Activated CD4-positive, CD25-positive, alpha-beta regulatory T cell (primary cell): Measurements from ENCODE around the gene VASN.

Experiments
- DNase-seq, 4 experiments: peaks; one replicate each; lab custom pipeline; 2025; lab: John Stamatoyannopoulos, UW

VASN gene

DNA sequence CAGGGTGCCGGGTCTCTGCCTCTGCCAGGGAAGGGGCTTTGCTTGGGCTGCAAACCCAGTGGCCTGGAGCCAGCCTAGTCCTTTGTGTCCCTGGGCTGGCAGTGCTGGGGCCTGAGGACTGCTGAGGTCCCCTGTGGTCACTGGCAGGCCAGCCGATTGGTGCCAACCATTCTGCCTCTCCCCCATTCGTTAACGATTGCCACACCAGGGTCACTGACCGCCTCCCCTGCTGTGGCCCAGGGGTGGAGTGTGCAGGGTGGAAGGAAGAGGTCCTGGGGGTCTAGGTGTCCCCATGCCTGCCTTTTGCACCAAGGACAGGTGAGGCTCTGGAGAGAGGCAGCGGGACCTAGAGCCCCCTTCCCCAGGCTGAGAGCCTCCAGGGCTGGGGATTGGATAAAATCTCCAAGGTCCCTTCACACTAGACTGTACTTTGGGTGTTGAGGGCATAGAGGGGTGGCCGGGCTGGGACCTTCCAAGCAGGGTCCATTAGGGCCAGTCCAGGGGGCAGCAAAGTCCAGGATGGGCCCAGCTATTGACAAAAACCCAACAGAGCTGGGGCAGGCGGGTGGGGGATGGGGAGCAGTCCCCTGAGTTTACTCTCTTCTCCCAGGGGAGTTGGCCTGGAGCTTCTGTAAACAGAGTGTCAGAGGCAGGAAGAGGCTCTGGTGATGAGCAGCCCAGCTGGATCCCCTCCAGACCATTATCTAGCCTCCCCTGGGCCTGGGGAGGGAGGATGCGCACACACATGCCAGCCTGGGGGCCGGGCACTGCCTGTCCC, 1.1 kb downstream of the VASN start:
- no peak for DNase-seq

DNA sequence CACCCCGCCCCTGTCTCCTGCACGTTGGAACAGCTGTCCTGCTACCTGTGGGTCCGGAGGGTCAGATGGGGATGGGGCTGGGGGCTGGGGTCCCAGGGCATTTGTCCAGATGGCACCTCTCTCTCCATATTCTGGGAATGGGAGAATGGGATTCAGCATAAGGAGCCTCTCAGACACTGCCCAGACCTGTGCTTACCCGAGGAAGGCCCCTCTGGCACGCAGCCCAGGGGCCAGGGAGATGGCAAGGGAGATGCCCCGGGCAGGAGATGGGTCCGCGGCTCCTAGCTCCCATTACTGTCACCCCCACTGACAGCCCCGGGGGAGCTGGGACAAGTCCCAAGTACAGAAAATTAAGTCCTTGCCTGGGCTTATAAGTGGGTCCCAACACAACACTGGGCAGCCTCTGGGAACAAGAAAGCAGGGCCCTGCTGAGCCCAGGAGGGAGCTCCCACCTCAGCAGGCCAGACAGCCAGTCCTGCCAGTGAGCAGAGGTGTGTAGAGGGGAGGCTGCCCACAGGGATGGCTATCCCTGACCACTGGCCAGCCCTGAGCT, 1.8 kb downstream of the VASN start:
- DNase-seq = no peak

DNA sequence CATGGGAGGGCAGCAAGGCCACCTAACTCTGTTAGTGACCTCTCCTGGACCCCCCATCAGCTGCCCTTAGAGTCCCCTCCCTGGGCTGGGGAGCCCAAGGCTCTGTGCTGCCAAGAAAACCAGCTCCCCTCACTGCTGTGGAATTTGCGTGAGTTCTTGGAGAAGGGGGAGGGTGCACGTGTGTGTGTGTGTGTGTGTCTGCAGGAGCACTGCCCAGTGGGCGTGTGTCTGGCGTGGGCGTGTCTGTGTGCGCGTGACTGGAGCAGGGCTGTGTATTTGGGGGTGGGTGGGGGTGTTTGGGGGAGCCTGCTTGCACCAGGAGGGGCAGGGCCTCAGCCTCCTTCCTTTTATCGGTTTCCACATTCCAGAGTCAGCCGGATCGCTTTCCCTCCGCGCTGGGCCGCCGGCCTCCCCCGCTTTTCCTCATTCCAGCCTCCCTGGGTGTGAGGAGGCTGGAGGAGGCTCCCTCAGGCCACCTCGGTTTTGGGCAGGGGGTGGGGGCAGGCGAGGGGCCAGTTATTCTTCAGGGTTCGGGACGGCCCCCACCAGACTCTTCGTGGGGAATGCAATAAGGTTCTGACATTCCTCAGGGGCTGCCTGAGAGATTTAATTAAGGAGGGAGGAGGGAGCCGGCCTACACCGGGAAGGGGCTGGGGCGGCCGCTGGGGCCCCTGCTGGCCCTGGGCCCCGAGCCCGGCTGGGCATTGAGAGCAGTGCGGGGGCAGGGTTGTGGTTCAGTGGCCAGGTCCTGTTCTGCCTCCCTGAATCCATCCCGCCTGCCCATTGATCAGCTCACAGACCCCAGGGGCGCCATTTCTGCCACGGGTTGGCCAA, 2.5 kb downstream of the VASN start:
- no peak for DNase-seq

DNA sequence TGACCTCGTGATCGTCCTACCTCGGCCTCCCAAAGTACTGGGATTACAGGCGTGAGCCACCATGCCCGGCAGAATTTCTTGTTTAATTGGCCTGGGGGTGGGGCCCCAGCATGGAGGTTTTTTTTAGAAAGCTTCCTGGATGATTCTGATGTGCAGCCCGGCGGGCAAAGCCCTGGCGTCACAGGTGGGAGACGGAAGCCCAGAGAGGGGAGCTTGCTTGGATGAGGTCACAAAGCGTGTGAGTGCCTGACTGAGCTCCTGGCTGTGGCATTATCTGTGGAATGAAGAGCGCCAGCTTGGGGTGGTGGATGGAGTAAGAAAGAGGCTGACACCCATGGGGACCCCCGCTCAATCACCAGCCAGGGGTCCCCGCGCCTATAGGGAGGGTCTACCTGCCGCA, 4.1 kb downstream of the VASN start:
- no peak for DNase-seq

DNA sequence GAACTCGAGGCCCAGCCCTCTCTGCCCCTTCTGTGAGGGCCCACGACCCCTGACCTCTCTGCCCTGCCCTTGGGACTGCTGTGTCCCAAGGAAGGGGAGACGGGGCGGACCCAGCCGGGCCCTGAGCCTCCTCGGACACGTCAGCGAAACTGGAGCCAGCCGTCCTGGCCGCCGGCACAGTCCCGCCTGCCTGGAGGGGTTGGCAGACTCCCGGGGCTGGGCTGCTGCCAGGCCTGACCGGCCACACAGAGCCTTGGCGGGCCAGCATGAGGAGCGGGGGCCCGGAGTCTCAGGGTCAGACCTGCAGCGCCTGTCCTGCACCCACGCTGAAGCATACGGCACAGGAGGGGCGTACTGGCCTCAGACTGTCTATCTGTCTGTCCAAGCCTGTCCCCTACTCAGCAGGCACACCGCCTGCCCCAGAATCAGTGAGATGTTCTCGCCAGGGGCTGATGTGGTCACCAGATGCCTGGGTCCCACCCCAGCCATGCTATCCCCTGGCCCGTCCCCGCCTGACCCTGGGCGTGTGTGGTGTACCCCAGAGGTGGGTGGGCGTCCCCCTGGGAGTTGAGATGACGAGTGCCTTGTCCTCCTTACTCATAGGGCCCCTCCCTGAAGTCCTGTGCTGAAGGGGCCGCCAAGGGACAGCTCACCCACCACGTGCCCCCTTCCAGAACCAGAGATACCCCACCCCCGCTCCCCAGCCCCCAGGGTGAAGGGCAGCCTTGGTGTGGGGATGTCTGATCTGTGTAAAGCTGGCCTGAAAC, 4.7 kb downstream of the VASN start:
- no peak for DNase-seq

DNA sequence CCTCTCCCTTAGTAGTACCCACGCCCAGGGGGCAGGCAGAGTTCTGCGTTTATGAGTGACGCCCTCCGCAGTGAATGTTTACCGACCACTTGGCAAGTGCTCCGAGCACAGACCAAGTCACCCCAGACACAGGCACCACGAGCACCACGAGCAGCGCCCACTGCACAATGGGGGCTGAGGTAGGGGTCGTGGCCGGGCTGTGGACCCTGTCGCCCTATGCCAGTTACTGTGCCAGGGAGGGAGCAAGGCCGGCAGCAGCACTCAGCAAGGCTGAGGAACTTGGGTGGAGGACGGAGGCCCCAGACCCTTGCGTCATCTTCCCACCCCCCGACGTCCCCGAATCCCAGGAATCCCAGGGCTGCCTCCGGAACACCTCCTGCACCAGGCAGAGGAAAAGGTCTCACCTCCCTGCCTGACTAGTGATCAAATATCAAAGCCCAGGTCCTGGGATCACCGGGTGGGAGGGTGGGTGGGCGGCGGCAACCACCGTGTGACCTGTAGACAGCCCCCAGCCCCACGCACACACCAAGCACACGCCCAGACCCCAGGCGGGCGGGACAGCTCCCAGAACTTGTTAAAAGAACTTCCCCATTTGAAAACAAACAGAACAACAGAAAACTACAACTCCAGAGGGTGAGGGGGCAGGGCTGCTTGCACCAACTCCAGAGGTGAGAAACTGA, 5.4 kb downstream of the VASN start:
- no peak for DNase-seq

DNA sequence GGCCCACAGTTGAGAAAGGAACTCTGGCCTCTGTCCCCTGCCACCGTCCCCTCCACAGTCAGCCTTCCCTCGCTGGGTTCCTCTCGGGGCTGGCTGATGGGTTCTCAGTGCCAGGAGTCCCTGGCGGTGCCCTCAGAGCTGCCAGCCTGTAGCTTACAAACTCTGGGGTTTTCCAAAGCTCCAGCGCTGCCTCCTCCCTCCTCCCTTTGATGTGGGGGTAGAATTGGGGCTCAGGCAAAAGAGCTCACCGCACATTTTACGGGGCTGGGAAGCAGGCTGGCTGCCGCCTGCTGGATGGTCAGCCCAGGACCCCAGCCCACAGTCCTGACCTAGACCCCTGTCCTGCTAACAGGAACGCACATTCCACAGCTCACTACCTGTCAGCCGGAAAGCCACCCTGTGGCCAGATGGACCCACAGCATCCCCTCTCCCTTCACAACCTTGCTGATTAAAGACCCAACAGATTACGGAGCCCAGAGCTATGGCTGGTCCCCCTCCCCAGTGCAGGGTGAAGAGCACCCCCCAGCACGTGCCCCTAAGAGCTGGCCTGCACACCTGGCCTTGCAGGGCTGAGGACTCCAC, 6.0 kb downstream of the VASN start:
- DNase-seq = no peak

DNA sequence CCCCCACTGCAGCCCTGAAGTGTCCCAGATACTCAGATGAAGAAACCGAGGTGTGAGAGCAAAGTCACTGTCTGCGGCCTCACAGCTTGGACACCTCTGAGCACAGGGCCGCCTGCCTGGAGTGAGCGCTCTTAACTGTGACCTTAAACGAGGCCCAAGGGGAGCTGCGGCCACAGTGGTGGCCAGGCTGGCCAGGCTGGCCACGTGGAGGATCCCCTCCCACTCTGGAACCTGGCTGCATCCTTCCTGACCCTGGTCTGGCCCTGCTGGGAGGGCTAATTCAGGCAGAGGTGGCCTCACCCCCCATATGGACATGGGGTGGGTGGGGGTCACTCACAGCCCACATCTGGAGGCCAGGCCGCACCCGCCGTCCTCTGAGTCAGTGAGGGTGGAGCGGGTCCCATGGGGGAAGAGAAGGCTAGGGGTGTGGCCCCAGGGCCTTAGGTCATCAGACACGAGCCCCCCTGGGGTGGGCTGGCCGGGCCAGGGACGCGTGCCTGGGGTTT, 6.6 kb downstream of the VASN start:
- no peak for DNase-seq

DNA sequence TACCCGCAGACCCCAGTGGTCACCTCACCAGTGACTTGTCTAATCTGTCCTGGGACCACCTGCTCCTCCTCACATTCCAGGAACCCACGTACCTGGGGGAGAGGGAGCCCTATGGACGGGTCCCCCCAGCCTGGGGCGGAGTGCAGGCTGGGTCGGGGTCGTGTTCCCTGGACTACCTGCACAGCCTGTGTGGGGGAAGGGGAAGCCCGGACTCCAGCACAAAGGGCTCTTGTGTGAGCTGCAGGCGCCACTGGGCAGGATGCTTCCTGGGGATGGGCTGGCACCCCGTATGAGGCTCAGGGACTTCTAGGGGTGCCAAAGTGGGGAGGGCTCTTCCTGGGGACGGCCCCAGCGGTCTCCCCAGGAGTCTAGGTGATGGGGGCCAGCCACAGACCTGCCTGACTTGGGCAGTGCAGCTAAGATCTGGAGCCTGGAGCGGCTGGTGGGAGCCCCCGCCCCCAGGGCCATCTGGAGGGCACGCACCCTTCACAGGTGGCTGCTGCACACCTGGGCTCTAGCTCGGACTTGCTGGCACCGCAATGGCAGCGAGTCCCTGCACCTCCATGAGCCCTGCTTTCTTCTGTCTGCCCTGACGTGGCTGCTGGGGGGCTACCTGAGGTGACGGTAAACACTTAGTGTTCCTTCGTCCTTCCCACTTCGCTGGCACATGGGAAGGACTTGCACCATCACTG, 7.5 kb downstream of the VASN start:
- DNase-seq = no peak

DNA sequence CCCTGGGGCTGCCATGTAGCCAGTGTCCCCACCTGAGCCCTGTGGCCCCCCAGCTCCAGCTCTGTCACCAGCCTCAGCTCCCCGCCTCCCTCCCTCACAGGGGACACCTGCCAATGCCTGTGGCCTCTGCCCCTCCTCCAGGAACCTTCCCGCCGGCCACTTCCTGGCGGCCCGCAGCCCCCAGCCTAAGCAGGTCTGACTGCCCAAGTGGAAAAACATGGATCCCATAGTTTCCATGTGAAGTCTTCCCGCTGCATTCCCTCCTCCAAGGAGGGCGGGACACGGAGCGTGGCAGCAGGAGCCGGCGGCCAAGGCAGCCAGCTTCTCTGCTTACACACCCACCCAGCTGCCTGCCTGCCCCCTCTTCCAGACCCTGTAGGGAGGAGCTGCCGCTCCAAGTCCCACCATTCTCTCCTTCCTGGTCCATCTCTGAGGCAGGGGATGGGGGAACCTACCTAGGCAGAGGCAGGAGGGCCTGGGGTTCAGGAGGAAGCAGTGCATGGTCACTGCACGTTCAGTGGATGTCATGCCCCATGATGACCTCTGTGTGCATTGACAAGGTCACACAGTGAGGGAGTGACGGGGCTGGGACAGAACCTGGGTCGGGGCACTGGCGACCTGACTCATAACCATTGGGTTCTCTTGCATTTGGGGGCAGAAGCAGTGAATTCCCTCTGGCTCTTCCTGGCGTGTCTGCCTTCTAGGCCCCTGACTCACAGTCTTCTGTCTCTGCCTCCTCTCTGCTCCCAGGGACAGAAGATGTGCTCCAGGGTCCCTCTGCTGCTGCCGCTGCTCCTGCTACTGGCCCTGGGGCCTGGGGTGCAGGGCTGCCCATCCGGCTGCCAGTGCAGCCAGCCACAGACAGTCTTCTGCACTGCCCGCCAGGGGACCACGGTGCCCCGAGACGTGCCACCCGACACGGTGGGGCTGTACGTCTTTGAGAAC, 8.7 kb downstream of the VASN start:
- no peak for DNase-seq

DNA sequence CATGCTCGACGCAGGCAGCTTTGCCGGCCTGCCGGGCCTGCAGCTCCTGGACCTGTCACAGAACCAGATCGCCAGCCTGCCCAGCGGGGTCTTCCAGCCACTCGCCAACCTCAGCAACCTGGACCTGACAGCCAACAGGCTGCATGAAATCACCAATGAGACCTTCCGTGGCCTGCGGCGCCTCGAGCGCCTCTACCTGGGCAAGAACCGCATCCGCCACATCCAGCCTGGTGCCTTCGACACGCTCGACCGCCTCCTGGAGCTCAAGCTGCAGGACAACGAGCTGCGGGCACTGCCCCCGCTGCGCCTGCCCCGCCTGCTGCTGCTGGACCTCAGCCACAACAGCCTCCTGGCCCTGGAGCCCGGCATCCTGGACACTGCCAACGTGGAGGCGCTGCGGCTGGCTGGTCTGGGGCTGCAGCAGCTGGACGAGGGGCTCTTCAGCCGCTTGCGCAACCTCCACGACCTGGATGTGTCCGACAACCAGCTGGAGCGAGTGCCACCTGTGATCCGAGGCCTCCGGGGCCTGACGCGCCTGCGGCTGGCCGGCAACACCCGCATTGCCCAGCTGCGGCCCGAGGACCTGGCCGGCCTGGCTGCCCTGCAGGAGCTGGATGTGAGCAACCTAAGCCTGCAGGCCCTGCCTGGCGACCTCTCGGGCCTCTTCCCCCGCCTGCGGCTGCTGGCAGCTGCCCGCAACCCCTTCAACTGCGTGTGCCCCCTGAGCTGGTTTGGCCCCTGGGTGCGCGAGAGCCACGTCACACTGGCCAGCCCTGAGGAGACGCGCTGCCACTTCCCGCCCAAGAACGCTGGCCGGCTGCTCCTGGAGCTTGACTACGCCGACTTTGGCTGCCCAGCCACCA, 9.7 kb downstream of the VASN start:
- DNase-seq = no peak

DNA sequence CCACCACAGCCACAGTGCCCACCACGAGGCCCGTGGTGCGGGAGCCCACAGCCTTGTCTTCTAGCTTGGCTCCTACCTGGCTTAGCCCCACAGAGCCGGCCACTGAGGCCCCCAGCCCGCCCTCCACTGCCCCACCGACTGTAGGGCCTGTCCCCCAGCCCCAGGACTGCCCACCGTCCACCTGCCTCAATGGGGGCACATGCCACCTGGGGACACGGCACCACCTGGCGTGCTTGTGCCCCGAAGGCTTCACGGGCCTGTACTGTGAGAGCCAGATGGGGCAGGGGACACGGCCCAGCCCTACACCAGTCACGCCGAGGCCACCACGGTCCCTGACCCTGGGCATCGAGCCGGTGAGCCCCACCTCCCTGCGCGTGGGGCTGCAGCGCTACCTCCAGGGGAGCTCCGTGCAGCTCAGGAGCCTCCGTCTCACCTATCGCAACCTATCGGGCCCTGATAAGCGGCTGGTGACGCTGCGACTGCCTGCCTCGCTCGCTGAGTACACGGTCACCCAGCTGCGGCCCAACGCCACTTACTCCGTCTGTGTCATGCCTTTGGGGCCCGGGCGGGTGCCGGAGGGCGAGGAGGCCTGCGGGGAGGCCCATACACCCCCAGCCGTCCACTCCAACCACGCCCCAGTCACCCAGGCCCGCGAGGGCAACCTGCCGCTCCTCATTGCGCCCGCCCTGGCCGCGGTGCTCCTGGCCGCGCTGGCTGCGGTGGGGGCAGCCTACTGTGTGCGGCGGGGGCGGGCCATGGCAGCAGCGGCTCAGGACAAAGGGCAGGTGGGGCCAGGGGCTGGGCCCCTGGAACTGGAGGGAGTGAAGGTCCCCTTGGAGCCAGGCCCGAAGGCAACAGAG, 10.5 kb downstream of the VASN start:
- DNase-seq = no peak

DNA sequence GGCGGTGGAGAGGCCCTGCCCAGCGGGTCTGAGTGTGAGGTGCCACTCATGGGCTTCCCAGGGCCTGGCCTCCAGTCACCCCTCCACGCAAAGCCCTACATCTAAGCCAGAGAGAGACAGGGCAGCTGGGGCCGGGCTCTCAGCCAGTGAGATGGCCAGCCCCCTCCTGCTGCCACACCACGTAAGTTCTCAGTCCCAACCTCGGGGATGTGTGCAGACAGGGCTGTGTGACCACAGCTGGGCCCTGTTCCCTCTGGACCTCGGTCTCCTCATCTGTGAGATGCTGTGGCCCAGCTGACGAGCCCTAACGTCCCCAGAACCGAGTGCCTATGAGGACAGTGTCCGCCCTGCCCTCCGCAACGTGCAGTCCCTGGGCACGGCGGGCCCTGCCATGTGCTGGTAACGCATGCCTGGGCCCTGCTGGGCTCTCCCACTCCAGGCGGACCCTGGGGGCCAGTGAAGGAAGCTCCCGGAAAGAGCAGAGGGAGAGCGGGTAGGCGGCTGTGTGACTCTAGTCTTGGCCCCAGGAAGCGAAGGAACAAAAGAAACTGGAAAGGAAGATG, 11.2 kb downstream of the VASN start:
- DNase-seq = no peak

DNA sequence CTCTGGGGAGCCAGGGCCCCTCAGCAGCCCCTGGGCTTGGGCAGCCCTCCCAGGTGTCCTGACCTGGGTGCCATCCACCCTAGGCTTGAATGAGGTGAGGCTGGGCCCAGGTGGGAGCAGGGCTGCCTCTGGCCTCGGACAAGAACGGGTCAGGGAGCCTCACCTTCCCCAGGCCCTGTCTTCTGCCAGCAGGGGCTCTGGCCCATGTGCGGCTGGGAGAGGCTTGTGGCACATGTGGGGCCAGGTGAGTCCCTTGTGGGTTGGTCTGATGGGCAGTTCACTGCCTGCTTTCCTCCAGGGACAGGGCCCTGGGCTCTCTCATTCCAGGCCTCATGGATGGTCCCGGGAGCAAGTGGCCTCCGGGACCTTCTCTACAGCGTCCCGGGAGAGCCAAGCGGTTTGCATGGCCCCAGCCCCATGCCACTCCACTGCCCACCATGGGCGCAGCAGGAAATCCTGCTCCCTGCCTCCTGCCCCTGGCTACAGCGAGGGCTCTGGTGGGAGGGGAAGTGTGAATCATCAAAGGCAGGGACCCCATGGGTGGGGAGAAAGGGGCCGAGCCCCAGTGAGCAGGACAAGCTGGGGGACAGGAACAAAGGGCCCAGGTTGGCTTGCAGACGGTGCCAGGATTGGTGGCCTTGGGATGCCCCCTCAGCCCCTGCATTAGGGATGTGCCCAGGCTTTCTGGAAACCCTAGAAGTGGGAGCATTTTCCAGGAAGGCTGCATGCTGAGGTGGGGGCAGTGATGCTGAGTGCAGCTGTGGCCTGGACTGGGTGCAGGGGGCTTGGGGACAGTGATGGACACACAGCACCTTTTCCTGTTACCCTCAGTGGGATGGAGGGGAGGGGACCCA, 12.2 kb downstream of the VASN start:
- DNase-seq = no peak

DNA sequence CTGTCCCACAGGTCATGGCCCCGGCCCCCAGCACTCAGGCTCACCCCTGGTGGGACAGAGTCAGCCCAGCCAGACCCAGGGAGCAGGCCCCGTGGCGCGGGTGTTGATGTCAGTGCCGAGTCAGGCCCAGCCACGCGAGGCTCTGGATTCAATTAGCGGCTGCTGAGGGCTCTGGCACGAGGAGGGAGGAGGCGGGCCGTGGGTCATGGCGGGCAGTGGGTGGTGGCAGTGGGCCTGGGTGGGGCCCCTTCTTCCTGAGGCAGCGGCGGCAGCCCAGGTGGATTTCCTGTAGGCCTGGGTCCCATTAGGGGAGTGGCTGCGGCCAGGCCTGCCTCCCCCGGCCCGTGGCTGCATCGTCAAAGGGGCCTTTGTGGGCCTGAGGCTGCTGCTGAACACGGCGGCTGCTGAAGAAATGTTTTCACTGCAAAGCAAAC, 12.9 kb downstream of the VASN start:
- DNase-seq = no peak
